AG09309 (cell line): Measurements from ENCODE around the gene UBR7.
"Not testable (repeated sequence)": the region's sequence is repeated elsewhere in the genome, so short reads cannot be mapped to it uniquely, and the experiment has no call there.

Experiments used
- DNase-seq: peaks from one replicate; pipeline ENCODE4 v3.0.0-alpha.2; 2010; ENCODE audit warnings: low read depth
- H3K4me3 ChIP-seq: 2 replicates; pipeline ENCODE4 v1.5.1; 2011; ENCODE audit warnings: mild to moderate bottlenecking, low read depth, low read length, moderate library complexity; ENCODE audit not compliant: control insufficient read depth
- TF ChIP-seq, protein P1 (sequence below): IDR thresholded peaks from 2 replicates; pipeline ENCODE4 v1.5.1; 2011; ENCODE audit warnings: mild to moderate bottlenecking, low read depth, low read length, inconsistent platforms; ENCODE audit not compliant: insufficient read depth, control insufficient read depth; ENCODE audit errors: missing control alignments

UBR7 gene

GRCh38 chr14:93171376-93171775 lies 35.7 kb upstream of the UBR7 start:
- no peak overlapping the region for H3K4me3 ChIP-seq
- TF ChIP-seq, protein P1, sequence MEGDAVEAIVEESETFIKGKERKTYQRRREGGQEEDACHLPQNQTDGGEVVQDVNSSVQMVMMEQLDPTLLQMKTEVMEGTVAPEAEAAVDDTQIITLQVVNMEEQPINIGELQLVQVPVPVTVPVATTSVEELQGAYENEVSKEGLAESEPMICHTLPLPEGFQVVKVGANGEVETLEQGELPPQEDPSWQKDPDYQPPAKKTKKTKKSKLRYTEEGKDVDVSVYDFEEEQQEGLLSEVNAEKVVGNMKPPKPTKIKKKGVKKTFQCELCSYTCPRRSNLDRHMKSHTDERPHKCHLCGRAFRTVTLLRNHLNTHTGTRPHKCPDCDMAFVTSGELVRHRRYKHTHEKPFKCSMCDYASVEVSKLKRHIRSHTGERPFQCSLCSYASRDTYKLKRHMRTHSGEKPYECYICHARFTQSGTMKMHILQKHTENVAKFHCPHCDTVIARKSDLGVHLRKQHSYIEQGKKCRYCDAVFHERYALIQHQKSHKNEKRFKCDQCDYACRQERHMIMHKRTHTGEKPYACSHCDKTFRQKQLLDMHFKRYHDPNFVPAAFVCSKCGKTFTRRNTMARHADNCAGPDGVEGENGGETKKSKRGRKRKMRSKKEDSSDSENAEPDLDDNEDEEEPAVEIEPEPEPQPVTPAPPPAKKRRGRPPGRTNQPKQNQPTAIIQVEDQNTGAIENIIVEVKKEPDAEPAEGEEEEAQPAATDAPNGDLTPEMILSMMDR = no peak

DNA sequence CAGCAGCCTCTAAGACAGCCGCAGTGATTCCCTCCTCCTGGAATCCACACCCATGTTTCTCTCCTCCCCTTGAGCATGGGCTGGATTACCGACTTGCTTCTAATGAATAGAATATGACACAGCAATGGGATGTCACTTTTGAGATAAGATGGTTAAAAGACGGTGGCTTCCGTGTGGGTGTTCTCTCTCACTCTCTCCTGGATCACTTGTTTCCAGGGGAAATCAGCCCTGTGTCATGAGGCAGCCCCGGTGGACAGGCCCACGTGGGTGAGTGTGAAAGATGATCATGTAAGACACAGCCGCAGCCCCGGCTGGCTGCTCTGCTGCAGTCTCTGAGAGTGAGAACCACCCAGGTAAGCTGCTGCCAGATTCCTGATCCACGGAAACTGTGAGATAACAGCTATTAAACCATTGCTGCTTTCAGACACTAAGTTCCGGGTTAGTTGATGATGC lies 33.1 kb upstream of the UBR7 start:
- TF ChIP-seq, protein P1 = no peak
- DNase-seq = no peak
- H3K4me3 ChIP-seq = no peak overlapping the region

More at GRCh38 chr14:93171376-93171775, 35.7 kb upstream of the UBR7 start:
- no peak for DNase-seq

DNA sequence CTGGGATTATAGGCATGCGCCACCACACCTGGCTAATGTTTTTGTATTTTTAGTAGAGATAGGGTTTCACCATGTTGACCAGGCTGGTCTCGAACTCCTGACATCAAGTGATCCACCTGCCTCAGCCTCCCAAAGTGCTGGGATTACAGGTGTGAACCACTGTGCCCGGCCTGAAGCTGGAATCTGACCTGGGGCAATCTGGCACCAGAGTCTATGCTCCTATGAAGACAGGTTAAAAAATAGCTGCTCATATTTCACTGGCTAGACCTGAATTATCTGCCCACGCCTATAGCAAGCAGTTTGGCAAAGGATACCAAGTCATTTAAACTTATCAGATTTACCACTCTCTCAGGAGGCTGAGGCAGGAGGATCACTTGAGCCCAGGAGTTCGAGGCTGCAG lies 32.3 kb upstream of the UBR7 start:
- H3K4me3 ChIP-seq, DNase-seq: not testable (repeated sequence)

DNA sequence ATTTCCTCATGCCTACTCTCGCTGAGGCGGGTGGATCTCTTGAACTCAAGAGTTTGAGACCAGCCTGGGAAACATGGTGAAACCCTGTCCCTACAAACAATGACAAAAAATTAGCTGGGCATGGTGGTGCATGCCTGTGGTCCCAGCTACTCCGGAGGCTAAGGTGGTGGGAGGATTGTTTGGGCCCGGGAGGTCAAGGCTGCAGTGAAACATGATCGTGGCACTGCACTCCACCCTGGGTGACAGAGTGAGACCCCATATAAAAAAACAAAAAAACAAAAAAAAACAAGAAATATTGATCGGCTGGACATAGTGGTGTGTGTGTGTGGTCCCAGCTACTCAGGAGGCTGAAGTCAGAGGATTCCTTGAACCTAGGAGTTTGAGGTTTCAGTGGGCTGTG lies 31.6 kb upstream of the UBR7 start:
- no peak for DNase-seq
- no peak overlapping the region for H3K4me3 ChIP-seq
- TF ChIP-seq, protein P1 = no peak

DNA sequence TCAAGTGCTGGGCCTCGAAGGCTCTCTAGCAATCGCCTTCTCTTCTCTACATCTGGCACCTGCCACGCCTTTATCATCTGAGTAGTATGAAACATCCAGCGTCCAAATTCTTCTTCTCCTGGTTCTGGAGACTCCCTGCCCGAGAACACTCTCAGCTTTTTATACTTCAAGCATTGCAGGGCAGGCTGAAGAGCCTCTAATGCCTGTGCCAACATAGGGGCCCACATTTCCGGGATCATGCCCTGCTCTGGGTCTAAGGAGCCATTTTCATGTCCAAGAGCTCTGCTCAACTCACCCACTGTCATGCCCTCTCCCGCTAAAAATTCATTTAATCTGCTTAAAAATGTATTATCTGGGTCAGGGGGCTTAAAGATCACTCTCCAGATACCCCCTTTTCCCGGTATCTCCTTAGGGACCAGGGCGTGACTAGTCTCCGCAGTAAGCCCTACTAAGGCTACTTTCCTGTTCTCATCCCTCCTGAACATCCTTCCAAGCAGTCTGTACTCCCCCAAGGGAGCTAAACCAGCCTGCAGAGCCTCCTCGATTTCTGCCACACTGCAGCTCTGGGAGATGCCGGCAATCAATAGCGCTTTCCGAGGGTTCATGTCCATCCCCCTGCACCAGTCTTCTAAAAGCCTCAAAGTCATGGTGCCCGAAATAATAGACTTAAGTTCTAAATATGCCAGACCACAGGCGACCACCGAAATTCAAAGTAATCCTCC lies 23.3 kb upstream of the UBR7 start:
- DNase-seq = no peak
- TF ChIP-seq, protein P1 = no peak
- peak overlapping the region; percentile 86 for H3K4me3 ChIP-seq

GRCh38 chr14:93184391-93185348 lies 22.4 kb upstream of the UBR7 start, which contains the start of the genes LYSET and MOAP1:
Gene LYSET (plus strand): TSS chr14:93185317. CDS start chr14:93185406, 89 bp downstream.
Gene MOAP1 (minus strand): TSS chr14:93184897. CDS start chr14:93184242, 655 bp downstream.
- TF ChIP-seq, protein P1 = no peak
- DNase-seq = peak; percentile 21
- peak within 1 kb of the TSS; percentile 86 for H3K4me3 ChIP-seq
